GM12878 (cell line): ENCODE measurements around the gene CALHM1.

Experiments used
- CTCF ChIP-seq, 3 experiments: IDR thresholded peaks in 2 of 3; conservative IDR thresholded peaks in 1 of 3; 2 replicates each; pipeline ENCODE4 v1.5.1; 2011; ENCODE audit warnings: low read depth in 3 of 3, low read length in 3 of 3, mild to moderate bottlenecking in 3 of 3, control low read depth in 2 of 3, moderate library complexity in 2 of 3, inconsistent platforms in 1 of 3, mixed read lengths in 1 of 3; ENCODE audit not compliant: control insufficient read depth in 2 of 3, insufficient read depth in 1 of 3; ENCODE audit errors: extremely low read depth in 1 of 3
- DPF2 ChIP-seq: fragments of 450-650 bp; IDR thresholded peaks from 2 replicates; pipeline ENCODE4 v1.6.1; 2017; ENCODE audit warnings: mild to moderate bottlenecking
- EZH2 ChIP-seq: IDR thresholded peaks from 2 replicates; pipeline ENCODE4 v1.6.1; 2012; ENCODE audit warnings: low read depth, mild to moderate bottlenecking, control low read depth, inconsistent platforms, low read length, borderline replicate concordance; ENCODE audit not compliant: control insufficient read depth
- GABPA ChIP-seq: IDR thresholded peaks from 2 replicates; pipeline ENCODE4 v1.6.1; 2014; ENCODE audit warnings: antibody characterized with exemption, low read depth, mild to moderate bottlenecking, inconsistent platforms
- IRF3 ChIP-seq: fragments of 450-650 bp; IDR thresholded peaks from 2 replicates; pipeline ENCODE4 v1.6.1; 2014; ENCODE audit warnings: mild to moderate bottlenecking
- JUNB ChIP-seq: IDR thresholded peaks from 2 replicates; pipeline ENCODE4 v1.6.1; 2016; ENCODE audit warnings: antibody characterized with exemption, mild to moderate bottlenecking
- MTA2 ChIP-seq: fragments of 450-650 bp; IDR thresholded peaks from 2 replicates; pipeline ENCODE4 v1.6.1; 2016; ENCODE audit warnings: low read depth, mild to moderate bottlenecking, moderate library complexity
- POLR2A ChIP-seq: IDR thresholded peaks from 2 replicates; pipeline ENCODE4 v1.6.1; 2011; ENCODE audit warnings: low read depth, mild to moderate bottlenecking, low read length
- POLR2AphosphoS5 ChIP-seq: IDR thresholded peaks from 2 replicates; pipeline ENCODE4 v1.6.1; 2011; ENCODE audit warnings: mild to moderate bottlenecking, low read length, inconsistent platforms
- TAF1 ChIP-seq: IDR thresholded peaks from 2 replicates; pipeline ENCODE4 v1.6.1; 2011; ENCODE audit warnings: mild to moderate bottlenecking, low read depth, low read length, borderline replicate concordance
- USF2 ChIP-seq: IDR thresholded peaks from 2 replicates; pipeline ENCODE4 v1.6.1; 2011; ENCODE audit warnings: low read depth, low read length, improper control_type of control experiment, borderline replicate concordance

GRCh38 chr10:103472005-103472404 is 13.3 kb upstream of the CALHM1 start:
- TF ChIP-seq EZH2, result no peak
- TF ChIP-seq IRF3, result no peak
- TF ChIP-seq POLR2AphosphoS5, result no peak; the same call in 1 of the 2 replicates
- TF ChIP-seq JUNB, result no peak
- TF ChIP-seq MTA2, result no peak
- no peak for TF ChIP-seq CTCF (IDR thresholded peaks at IDR 0.05 in 2 of 3, conservative IDR thresholded peaks at IDR 0.05 in 1 of 3; ENCODE audit: control insufficient read depth in 2 of 3, extremely low read depth in 1 of 3, insufficient read depth in 1 of 3, low read depth in 3 of 3, low read length in 3 of 3)
- peak; percentile 76 for TF ChIP-seq POLR2A
- TF ChIP-seq USF2, result no peak
- no peak; the same call in none of the 2 replicates for TF ChIP-seq DPF2
- no peak for TF ChIP-seq GABPA
- TF ChIP-seq TAF1, result peak; percentile 51; the same call in 1 of the 2 replicates
